ENCODE measurements around the gene NOTCH4.
A peak's percentile ranks its signal among the peaks of the same experiment; 100 is the strongest.
"Not testable (repeated sequence)": the region's sequence is repeated elsewhere in the genome, so short reads cannot be mapped to it uniquely, and the experiment has no call there.

The NOTCH4 gene

GRCh38 chr6:32244946-32245398 lies 21.1 kb upstream of the NOTCH4 start:
- H2AFZ ChIP-seq (ENCODE audit: low read length, unreplicated experiment): peak overlapping the region; percentile 83
- no peaks in the 10 kb centered on the region for H3K79me2 ChIP-seq (ENCODE audit: control insufficient read depth, insufficient read depth, low read length, unreplicated experiment)
- no peaks in the 10 kb centered on the region for H3K27me3 ChIP-seq (ENCODE audit: insufficient read depth, low read length)
- no peaks in the 10 kb centered on the region for H3K4me1 ChIP-seq (ENCODE audit: control insufficient read depth, insufficient read depth, low read length, unreplicated experiment)
- no peaks in the 10 kb centered on the region for H3K36me3 ChIP-seq (ENCODE audit: insufficient read depth, low read length)
- H3K4me3 ChIP-seq (ENCODE audit: low read depth, low read length): no peak overlapping the region
- H3K27ac ChIP-seq (ENCODE audit: low read depth, low read length): no peak overlapping the region

- H3K27me3 ChIP-seq (ENCODE audit: insufficient read depth, low read length): no peaks in the 10 kb centered on the region
- no peak overlapping the region for H3K27ac ChIP-seq (ENCODE audit: low read depth, low read length)
- H3K79me2 ChIP-seq (ENCODE audit: control insufficient read depth, insufficient read depth, low read length, unreplicated experiment): no peaks in the 10 kb centered on the region
- no peaks in the 10 kb centered on the region for H3K36me3 ChIP-seq (ENCODE audit: insufficient read depth, low read length)
- H3K4me3 ChIP-seq (ENCODE audit: low read depth, low read length): no peak overlapping the region
- no peak overlapping the region for H2AFZ ChIP-seq (ENCODE audit: low read length, unreplicated experiment)
- H3K4me1 ChIP-seq (ENCODE audit: control insufficient read depth, insufficient read depth, low read length, unreplicated experiment): no peaks in the 10 kb centered on the region
Observed at GRCh38 chr6:32244270-32244669, 20.4 kb upstream of the NOTCH4 start.

GRCh38 chr6:32242318-32242813 lies 18.5 kb upstream of the NOTCH4 start:
- H3K27me3 ChIP-seq (ENCODE audit: insufficient read depth, low read length); H3K27ac ChIP-seq (ENCODE audit: low read depth, low read length); H3K79me2 ChIP-seq (ENCODE audit: control insufficient read depth, insufficient read depth, low read length, unreplicated experiment); H3K4me3 ChIP-seq (ENCODE audit: low read depth, low read length); H3K36me3 ChIP-seq (ENCODE audit: insufficient read depth, low read length); H2AFZ ChIP-seq (ENCODE audit: low read length, unreplicated experiment); H3K4me1 ChIP-seq (ENCODE audit: control insufficient read depth, insufficient read depth, low read length, unreplicated experiment): not testable (repeated sequence)

GRCh38 chr6:32240686-32241085 lies 16.8 kb upstream of the NOTCH4 start:
- H3K36me3 ChIP-seq (ENCODE audit: insufficient read depth, low read length): no peaks in the 10 kb centered on the region
- no peaks in the 10 kb centered on the region for H3K79me2 ChIP-seq (ENCODE audit: control insufficient read depth, insufficient read depth, low read length, unreplicated experiment)
- H3K27ac ChIP-seq (ENCODE audit: low read depth, low read length): no peak overlapping the region
- H3K27me3 ChIP-seq (ENCODE audit: insufficient read depth, low read length): no peaks in the 10 kb centered on the region
- no peak overlapping the region for H3K4me3 ChIP-seq (ENCODE audit: low read depth, low read length)
- H2AFZ ChIP-seq (ENCODE audit: low read length, unreplicated experiment): no peak overlapping the region
- H3K4me1 ChIP-seq (ENCODE audit: control insufficient read depth, insufficient read depth, low read length, unreplicated experiment): no peaks in the 10 kb centered on the region

GRCh38 chr6:32239462-32239861 lies 15.6 kb upstream of the NOTCH4 start:
- Histone ChIP-seq H3K4me3 (ENCODE audit: low read depth, low read length) (no peak overlapping the region), H3K36me3 (ENCODE audit: insufficient read depth, low read length) (no peaks in the 10 kb centered on the region), H3K27ac (ENCODE audit: low read depth, low read length) (no peak overlapping the region), H3K79me2 (ENCODE audit: control insufficient read depth, insufficient read depth, low read length, unreplicated experiment) (no peaks in the 10 kb centered on the region), H3K27me3 (ENCODE audit: insufficient read depth, low read length) (no peaks in the 10 kb centered on the region), H3K4me1 (ENCODE audit: control insufficient read depth, insufficient read depth, low read length, unreplicated experiment) (no peaks in the 10 kb centered on the region), H2AFZ (ENCODE audit: low read length, unreplicated experiment) (no peak overlapping the region)

- H3K4me3 ChIP-seq (ENCODE audit: low read depth, low read length): no peak overlapping the region
- no peak overlapping the region for H2AFZ ChIP-seq (ENCODE audit: low read length, unreplicated experiment)
- H3K27ac ChIP-seq (ENCODE audit: low read depth, low read length): no peak overlapping the region
- no peaks in the 10 kb centered on the region for H3K36me3 ChIP-seq (ENCODE audit: insufficient read depth, low read length)
- H3K27me3 ChIP-seq (ENCODE audit: insufficient read depth, low read length): no peaks in the 10 kb centered on the region
- H3K4me1 ChIP-seq (ENCODE audit: control insufficient read depth, insufficient read depth, low read length, unreplicated experiment): no peaks in the 10 kb centered on the region
- no peaks in the 10 kb centered on the region for H3K79me2 ChIP-seq (ENCODE audit: control insufficient read depth, insufficient read depth, low read length, unreplicated experiment)
Observed at GRCh38 chr6:32234934-32235333, 11.1 kb upstream of the NOTCH4 start.

GRCh38 chr6:32226434-32226833 lies 2.6 kb upstream of the NOTCH4 start:
- Histone ChIP-seq H3K27ac (ENCODE audit: low read depth, low read length) (no peak overlapping the region), H3K4me1 (ENCODE audit: control insufficient read depth, insufficient read depth, low read length, unreplicated experiment) (no peaks in the 10 kb centered on the region), H3K36me3 (ENCODE audit: insufficient read depth, low read length) (no peaks in the 10 kb centered on the region), H2AFZ (ENCODE audit: low read length, unreplicated experiment) (no peak overlapping the region), H3K4me3 (ENCODE audit: low read depth, low read length) (no peak overlapping the region), H3K79me2 (ENCODE audit: control insufficient read depth, insufficient read depth, low read length, unreplicated experiment) (no peaks in the 10 kb centered on the region), H3K27me3 (ENCODE audit: insufficient read depth, low read length) (no peaks in the 10 kb centered on the region; the same call in 1 of the 2 replicates)

- Histone ChIP-seq H3K27me3 (ENCODE audit: insufficient read depth, low read length) (peaks cover 7% of the 10 kb centered on the region; the same call in 1 of the 2 replicates), H3K27ac (ENCODE audit: low read depth, low read length) (no peak overlapping the region), H3K79me2 (ENCODE audit: control insufficient read depth, insufficient read depth, low read length, unreplicated experiment) (no peaks in the 10 kb centered on the region), H3K36me3 (ENCODE audit: insufficient read depth, low read length) (no peaks in the 10 kb centered on the region), H2AFZ (ENCODE audit: low read length, unreplicated experiment) (no peak overlapping the region), H3K4me1 (ENCODE audit: control insufficient read depth, insufficient read depth, low read length, unreplicated experiment) (no peaks in the 10 kb centered on the region), H3K4me3 (ENCODE audit: low read depth, low read length) (no peak overlapping the region)
Observed at GRCh38 chr6:32224696-32225095, 829 bp upstream of the NOTCH4 start.

- H3K27ac ChIP-seq (ENCODE audit: low read depth, low read length): no peak overlapping the region
- no peaks in the 10 kb centered on the region for H3K36me3 ChIP-seq (ENCODE audit: insufficient read depth, low read length)
- peaks cover 20% of the 10 kb centered on the region for H3K27me3 ChIP-seq (ENCODE audit: insufficient read depth, low read length)
- H3K79me2 ChIP-seq (ENCODE audit: control insufficient read depth, insufficient read depth, low read length, unreplicated experiment): no peaks in the 10 kb centered on the region
- no peak overlapping the region for H3K4me3 ChIP-seq (ENCODE audit: low read depth, low read length)
- H2AFZ ChIP-seq (ENCODE audit: low read length, unreplicated experiment): no peak overlapping the region
- H3K4me1 ChIP-seq (ENCODE audit: control insufficient read depth, insufficient read depth, low read length, unreplicated experiment): no peaks in the 10 kb centered on the region
Observed at GRCh38 chr6:32222333-32223230, 1.3 kb downstream of the NOTCH4 start.

- Histone ChIP-seq H3K27me3 (ENCODE audit: insufficient read depth, low read length) (peaks cover 26% of the 10 kb centered on the region), H3K27ac (ENCODE audit: low read depth, low read length) (no peak overlapping the region), H3K4me1 (ENCODE audit: control insufficient read depth, insufficient read depth, low read length, unreplicated experiment) (no peaks in the 10 kb centered on the region), H3K36me3 (ENCODE audit: insufficient read depth, low read length) (no peaks in the 10 kb centered on the region), H3K4me3 (ENCODE audit: low read depth, low read length) (no peak overlapping the region), H2AFZ (ENCODE audit: low read length, unreplicated experiment) (no peak overlapping the region), H3K79me2 (ENCODE audit: control insufficient read depth, insufficient read depth, low read length, unreplicated experiment) (no peaks in the 10 kb centered on the region)
Observed at GRCh38 chr6:32220021-32220420, 3.8 kb downstream of the NOTCH4 start.

- no peaks in the 10 kb centered on the region for H3K79me2 ChIP-seq (ENCODE audit: control insufficient read depth, insufficient read depth, low read length, unreplicated experiment)
- H3K27ac ChIP-seq (ENCODE audit: low read depth, low read length): no peak overlapping the region
- no peak overlapping the region for H3K4me3 ChIP-seq (ENCODE audit: low read depth, low read length)
- H3K36me3 ChIP-seq (ENCODE audit: insufficient read depth, low read length): no peaks in the 10 kb centered on the region
- no peak overlapping the region for H2AFZ ChIP-seq (ENCODE audit: low read length, unreplicated experiment)
- no peaks in the 10 kb centered on the region for H3K4me1 ChIP-seq (ENCODE audit: control insufficient read depth, insufficient read depth, low read length, unreplicated experiment)
- peaks cover 26% of the 10 kb centered on the region for H3K27me3 ChIP-seq (ENCODE audit: insufficient read depth, low read length)
Observed at GRCh38 chr6:32218167-32218566, 5.7 kb downstream of the NOTCH4 start.
